HG02588 (cell line): ENCODE data around the gene TBL1Y.
"Not testable (repeated sequence)": the region's sequence is repeated elsewhere in the genome, so short reads cannot be mapped to it uniquely, and the experiment has no call there.

ENCODE experiments used
- ATAC-seq: cut with Tn5 transposase; IDR thresholded peaks from one replicate; pipeline ENCODE4 v1.9.1; 2021; ENCODE audit warnings: mild to moderate bottlenecking, moderate library complexity; ENCODE audit not compliant: unreplicated experiment

Gene TBL1Y

DNA sequence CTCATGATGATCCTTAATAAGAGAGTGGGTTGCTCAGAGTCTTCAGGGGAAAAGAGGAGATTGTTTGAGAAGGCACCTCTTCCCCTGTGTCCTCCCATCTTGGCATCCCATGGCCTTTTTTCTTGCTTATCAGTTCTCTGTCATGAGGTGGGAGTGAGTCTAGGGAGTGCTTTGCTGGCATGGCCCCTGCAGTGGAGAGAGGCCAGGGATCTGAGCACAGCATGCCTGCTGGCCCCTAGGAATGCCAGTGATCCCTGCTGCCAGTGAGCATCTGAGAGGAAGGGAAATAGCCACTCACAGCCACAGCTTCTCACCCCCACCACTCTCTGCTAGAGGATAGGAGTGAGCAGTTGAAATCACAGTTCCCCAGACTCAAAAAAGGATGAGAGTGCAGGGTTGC is 168.2 kb downstream of the TBL1Y start:
- no peak for ATAC-seq

DNA sequence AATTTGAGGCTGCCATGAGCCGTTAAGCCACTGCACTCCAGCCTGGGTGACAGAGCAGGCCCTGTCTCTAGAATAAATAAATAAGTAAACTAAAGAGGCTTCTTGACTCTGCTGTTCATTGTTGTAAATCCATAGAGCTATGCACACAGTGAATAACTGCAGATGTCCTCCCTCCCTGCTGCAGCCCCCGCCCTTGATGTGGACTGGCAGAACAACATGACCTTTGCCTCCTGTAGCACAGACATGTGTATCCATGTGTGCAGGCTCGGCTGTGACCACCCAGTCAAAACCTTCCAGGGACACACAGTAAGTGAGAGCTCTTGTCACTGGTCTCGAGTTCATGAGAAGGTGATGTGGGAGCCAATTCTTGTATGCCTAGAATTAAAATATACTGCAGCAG is 170.1 kb downstream of the TBL1Y start:
- not testable (repeated sequence) for ATAC-seq

DNA sequence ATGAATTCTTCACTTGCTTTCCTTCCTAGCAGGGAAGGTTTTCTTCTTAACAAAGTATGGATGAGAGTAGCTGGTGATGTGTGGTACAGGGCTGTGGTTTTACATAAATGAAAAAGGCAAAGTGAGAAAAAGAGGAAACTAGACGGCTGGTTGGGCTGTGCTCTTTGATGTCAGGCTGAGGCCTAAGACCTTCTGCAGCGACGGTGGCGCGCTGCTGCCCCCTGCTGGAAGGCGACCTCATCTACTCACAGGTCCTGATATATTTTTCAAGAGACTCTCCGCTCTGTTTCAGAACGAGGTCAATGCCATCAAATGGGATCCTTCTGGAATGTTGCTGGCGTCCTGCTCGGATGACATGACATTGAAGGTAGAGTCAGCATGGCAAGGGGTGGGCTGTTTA is 175.1 kb downstream of the TBL1Y start:
- ATAC-seq = peak; percentile 88

DNA sequence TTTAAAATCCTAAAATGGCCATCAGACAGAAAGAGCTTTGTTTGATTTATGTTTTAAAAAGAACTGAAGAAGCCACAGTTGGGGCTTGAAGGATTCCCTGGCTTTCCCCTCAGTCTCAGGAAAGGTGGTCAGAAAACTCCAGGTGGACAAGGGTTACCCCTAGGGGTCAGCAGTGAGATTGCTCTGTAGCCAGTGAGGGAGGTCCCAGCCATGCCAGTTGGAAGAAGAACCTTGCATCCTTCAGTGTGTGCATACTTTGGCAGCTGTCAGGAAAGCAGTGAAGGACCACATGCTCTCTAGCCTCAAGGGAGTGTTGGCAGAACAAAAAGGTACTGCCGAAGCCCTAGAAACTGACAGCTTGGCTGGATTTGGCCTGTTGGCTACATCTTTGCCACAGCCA is 182.3 kb downstream of the TBL1Y start:
- no peak for ATAC-seq

DNA sequence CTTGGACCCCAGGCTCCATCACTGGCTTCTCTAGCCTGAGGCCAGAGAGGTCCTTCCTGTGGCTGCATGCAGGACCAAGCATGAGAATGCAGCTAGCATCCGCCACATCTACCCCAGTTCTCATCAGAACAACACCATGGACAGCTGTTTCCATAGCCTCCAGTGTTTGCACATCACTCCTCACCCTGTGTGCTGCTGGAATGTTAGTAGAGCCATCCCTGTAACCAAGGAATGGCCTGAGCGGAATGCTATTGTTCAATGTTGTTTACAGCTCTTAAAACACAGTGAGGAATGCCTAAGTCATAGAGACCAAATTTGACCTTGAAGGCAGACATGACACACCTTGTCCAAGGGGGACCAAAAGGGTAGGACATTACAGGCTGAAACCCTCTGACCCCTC is 183.9 kb downstream of the TBL1Y start:
- no peak for ATAC-seq

DNA sequence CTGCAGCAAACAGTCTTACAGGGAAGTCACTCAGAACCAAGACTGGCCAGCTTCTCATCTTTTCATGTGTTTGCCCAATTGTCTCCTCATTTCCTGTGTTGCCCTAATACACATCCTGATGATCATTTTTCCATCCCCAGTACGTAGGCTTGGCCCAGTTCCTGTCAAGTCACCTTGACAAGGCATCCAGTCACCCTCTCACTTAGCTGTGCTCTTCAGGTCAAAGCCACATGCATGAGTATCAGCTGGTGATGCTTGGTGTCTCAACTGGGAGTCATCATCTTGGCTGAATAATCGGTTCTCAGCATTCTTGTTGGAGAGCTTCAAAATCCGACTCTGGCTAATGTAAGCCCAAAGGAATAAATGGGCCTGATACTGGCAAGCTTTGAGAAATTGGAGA is 186.5 kb downstream of the TBL1Y start:
- no peak for ATAC-seq

DNA sequence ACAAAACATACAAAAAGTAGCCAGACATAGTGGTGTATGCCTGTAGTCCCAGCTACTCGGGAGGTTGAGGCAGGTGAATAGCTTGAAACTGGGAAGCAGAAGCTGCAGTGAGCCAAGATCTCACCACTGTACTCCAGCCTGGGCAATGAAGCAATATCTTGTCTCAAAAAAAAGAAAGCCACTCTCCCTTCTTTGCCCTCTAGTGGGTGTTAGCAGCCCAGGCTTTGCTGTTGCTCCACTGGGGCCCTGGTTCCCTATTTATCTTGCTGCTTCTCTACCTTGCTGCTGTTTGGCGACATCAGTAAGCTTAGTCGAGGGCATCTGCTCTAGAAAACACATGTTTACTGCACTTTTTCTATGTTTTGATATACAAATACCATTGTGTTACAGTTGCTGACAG is 189.2 kb downstream of the TBL1Y start:
- ATAC-seq = no peak

DNA sequence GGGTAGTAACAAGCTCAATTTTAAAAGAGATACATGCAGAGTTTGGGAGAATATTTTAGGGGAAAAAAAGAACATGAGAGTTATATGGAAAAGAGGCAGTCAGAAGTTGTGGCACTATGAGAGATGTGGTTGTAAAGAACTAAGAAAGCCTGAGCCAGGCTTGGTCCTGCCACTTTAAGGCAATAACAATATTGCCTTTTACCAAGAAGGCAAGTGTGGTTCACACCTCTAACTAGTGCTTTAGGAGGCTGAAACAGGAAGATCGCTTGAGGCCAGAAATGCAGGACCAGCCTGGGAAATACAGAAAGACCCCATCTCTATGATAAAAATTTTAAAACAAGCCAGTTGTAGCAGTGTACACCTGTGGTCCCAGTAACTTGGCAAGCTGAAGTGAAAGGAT is 192.2 kb downstream of the TBL1Y start:
- ATAC-seq = no peak

DNA sequence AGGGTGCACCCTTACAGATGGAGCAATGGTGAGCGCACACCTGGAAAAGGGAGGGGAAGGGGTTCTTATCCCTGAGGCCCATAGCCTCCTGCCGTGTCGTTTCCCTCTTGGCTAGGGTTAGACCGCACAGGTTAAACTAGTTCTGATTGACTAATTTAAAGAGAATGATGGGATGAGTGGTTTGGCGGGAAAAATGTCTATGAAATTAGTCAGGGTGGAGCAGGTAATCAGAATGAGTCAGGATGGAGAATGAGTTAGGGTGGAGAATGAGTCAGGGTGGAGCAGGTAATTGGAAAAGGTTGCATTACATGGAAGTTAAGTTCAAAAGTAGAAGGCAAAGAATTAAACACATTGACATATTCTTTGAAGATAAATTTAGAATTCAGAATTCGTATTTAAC is 196.7 kb downstream of the TBL1Y start:
- no peak for ATAC-seq

DNA sequence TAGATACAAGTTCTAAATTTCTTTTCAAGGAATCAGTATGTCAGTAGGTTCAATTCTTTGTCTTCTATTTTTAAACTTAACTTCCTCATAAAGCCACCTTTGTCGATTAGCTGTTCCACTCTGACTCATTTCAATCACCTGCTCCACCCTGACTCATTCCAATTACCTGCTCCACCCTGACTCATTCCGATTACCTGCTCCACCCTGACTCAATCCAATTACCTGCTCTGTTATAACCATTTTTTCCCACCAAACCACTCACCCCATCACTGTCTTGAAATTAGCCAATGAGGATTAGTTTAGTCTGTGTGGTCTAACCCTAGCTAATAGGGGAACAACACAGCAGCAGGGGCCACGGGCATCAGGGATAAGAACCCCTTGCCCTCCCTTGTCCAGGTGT is 199.6 kb downstream of the TBL1Y start:
- no peak for ATAC-seq

DNA sequence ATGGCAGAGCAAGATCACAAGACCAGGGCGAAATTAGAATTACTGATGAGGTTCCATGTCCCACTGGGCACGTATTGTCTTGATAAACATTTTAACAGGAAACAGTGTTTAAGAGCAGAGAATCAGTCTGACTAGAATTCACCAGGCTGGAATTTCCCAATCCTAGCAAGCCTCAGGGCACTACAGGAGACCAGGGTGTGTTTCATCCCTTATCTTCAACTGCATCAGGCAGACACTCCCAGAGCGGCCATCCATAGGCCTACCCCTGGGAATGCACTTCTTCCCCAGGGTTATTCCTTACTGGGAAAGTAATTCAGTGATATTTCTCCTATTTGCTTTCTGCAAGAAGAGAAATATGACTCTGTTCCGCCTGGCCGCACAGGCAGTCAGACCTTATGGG is 205.4 kb downstream of the TBL1Y start:
- ATAC-seq = no peak

DNA sequence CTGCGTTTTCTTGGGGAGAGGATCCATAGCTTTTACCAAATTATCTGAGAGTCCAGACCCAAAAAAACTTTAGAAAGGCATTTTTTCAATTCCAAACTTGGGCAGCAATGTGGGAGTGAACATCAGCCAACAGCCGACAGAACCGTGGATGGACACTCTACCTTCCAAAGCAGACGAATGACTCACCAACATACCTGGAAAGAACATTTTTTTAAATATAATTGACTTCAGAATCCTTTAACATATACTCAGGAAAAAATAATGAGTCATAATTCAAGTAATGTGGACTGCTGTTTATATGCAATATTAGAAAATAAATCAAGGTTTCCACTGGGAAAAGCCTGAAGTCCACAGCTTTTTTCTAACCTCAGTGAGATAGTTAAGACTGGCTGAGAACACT is 211.7 kb downstream of the TBL1Y start:
- ATAC-seq = no peak

DNA sequence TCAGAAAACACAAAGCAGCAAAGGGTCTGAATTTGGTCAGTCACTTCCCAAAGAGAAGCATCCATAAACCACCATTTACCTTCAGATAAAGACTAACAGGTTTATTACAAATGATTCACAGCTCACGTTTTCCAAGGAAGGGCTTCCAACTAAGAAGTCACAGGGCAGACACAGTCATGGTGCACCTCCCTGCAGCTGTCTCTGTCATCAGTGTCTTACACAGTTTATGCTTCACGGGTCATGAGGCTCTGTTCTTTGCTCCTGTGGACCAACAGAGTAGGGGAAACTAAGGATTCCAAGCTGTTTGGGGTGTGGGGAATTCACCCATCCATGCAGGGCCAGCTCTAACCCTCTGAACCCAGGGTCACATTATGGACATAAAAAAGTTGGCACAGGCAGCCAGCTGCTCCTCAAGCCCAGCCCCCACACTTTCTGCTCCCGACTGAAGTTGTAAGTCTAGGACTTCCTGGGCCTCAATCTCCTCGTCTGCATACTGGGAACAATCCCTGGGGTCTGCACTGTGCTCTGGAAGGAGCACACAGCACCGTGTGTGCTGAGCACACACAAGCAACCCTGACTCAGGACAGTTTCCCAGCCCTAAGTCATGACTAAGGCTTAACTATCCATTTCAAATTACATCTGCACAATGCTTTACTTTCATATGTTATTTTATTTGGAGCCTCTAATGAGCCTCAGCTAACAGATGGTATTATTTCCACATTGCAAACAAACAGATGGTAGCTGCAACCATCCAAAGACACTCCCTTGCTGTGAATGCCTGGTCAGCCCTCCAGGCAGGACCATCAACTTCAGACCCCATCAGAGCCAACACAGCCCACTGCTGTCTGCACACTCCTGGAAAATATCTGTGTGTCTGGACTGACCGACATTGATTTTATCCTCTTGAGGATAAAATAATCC is 214.9 kb downstream of the TBL1Y start:
- no peak for ATAC-seq

DNA sequence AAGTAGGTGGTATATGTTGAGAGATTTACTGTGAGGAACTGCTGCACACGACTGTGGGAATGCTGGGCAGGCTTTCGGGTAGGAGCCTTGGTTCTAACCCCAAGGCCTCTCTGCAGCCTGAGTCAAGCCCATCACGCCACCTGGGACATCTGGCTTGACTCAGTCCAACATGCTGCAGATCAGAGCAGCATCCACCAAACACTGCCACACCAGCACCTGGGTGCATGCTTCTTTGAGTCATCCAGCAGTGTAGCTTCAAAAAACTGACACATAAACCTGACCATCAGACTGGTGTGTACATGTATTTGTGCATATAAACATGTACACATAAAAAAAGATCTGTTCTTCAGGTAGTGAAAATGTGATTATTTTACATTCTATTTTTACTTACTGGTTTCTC is 217.7 kb downstream of the TBL1Y start:
- ATAC-seq = no peak
